GM12891 (cell line): Measurements from ENCODE around the gene TENT5C.

ENCODE experiments used
- DNase-seq: peaks from one replicate; pipeline ENCODE4 v3.0.0; 2011; ENCODE audit warnings: low spot score; ENCODE audit not compliant: insufficient read length
- FAIRE-seq: peaks from 2 replicates; lab custom pipeline; 2011; peaks lifted over from hg19 to GRCh38; lab: Jason Lieb, UNC
- PAX5 ChIP-seq: IDR thresholded peaks from 2 replicates; pipeline ENCODE4 v1.6.1; 2011; ENCODE audit warnings: low read length, moderate library complexity, mild to moderate bottlenecking; ENCODE audit not compliant: insufficient read depth, severe bottlenecking
- POLR2A ChIP-seq: IDR thresholded peaks from 2 replicates; pipeline ENCODE4 v1.6.1; 2011; ENCODE audit warnings: low read depth, low read length, control low read depth
- POLR2AphosphoS5 ChIP-seq: IDR thresholded peaks from 2 replicates; pipeline ENCODE4 v1.6.1; 2011; ENCODE audit warnings: low read depth, low read length, control low read depth
- POU2F2 ChIP-seq: IDR thresholded peaks from 2 replicates; pipeline ENCODE4 v1.6.1; 2011; ENCODE audit warnings: low read depth, mild to moderate bottlenecking, control low read depth, low read length, moderate library complexity
- SPI1 ChIP-seq: IDR thresholded peaks from 2 replicates; pipeline ENCODE4 v1.6.1; 2011; ENCODE audit warnings: low read depth, low read length, control low read depth
- TAF1 ChIP-seq: IDR thresholded peaks from 2 replicates; pipeline ENCODE4 v1.6.1; 2011; ENCODE audit warnings: low read depth, low read length, control low read depth

The TENT5C gene

DNA sequence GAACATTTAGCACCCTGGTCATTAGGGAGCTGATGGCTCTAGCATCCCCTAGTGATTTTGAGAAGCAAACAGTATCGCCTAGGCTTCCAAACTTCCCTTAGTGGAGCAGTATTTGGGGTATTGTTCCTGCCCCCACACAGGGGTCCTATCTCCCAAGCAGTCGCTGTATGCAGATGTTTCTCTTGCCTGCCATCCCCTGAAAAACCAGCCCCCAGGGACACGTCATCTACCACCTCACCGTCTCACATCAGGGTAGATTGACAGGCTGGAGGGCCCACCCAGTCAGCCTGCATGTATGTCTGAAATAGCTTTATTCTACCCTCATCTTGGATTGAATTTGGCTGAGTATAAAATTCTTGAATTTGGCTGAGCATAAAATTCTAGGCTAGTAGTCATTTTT lies 33.9 kb downstream of the TENT5C start:
- DNase-seq = no peak
- TF ChIP-seq POLR2AphosphoS5 (no peak), TAF1 (no peak), POU2F2 (no peak), POLR2A (no peak), SPI1 (no peak), PAX5 (no peak)
- FAIRE-seq = no peak

DNA sequence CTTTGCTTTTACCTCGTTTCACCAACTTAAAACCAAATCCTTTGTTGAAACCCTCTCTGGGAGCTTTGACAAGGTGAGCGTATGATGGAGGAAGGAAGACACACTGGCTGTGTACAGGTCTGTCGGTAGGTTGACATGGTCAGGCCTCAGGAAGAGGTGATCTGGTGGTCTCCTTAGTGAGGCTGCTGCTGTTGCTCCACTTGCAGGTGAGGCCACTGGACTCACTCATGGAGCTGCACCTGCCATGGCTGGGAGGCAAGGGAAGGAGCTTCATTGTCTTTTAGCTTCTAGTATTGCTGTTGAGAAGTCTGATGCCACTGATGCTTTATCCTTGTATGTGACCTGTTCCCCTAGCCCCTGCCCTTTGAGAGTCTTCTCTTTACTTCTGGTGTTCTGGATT lies 35.7 kb downstream of the TENT5C start:
- DNase-seq (no peak), FAIRE-seq (no peak)
- TF ChIP-seq TAF1 (no peak), POLR2A (no peak), SPI1 (no peak), POU2F2 (no peak), PAX5 (no peak), POLR2AphosphoS5 (no peak)

DNA sequence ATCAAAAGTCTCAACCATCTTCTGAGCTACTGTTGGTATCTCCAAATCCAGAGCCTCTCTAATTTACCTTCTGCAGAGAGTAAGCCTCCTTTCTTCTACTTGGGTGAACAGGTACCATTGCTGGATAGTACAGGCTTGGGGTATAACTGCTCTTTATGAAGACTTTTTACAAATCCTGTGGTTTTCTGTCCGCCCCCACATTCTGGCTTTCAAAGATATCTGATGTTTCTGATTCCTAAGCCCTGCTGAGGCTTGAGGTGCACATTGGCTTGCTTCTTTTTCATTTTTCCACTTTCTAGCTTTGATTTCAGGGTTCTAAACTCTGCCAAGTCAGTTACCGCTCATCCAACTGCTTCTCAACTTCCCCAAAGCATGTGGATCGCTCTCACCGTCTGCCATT lies 37.1 kb downstream of the TENT5C start:
- no peak for FAIRE-seq
- DNase-seq = no peak

DNA sequence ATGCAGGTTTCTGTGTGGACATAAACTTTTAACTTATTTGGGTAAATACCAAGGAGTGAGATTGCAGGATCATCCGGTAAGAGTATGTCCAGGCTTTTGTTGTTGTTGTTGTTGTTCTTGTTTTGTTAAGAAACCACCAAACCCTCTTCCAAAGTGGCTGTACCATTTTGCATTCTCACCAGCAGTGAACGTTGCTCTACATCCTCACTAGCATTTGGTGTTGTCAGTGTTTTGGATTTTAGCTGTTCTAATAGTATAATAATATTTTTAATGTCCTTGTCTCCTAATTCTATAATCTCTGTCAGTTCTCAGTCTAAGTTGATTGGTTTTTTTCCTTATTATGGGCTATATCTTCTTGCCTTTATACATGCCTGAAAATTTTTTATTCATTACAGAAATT lies 37.8 kb downstream of the TENT5C start:
- no peak for DNase-seq
- no peak for FAIRE-seq
- TF ChIP-seq POU2F2 (no peak), POLR2A (no peak), POLR2AphosphoS5 (no peak), SPI1 (no peak), PAX5 (no peak), TAF1 (no peak)

More for the DNA sequence above, 37.1 kb downstream of the TENT5C start:
- no peak for TF ChIP-seq SPI1
- no peak for TF ChIP-seq POLR2AphosphoS5
- TF ChIP-seq PAX5 = no peak
- no peak for TF ChIP-seq POLR2A
- TF ChIP-seq TAF1 = no peak
- TF ChIP-seq POU2F2 = no peak

DNA sequence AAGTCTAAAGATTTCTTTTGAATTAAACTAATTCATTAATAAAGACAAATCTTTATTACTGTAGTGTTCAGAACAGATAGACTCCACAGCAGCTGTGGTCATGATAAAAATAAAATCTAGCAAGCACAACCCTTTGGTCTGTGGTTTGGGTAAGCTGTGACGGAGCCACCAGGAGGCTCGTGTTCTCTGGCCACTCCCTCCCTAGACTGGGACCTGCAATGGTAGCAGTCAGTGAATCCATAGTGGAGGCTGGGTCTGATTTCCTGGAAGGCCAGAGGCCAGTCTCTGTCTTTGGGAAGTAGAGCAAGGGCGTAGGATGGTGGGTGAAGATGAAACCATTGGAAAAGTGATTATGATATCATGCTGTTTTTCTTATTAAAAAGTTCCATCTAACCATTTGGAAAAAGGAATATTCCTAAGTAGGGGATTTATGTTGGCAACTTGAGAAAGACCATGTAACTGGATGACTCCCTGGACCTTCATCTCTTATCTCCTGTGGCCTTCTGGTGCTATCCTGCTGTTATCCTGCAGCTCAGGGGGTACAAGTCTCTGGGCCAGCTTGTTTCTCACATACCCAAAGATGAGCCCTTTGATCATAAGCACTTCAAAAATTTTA lies 39.0 kb downstream of the TENT5C start:
- DNase-seq (no peak), FAIRE-seq (no peak)
- no peak for TF ChIP-seq POU2F2
- TF ChIP-seq SPI1 = no peak
- TF ChIP-seq TAF1 = no peak
- TF ChIP-seq POLR2AphosphoS5 = no peak
- TF ChIP-seq POLR2A = no peak
- TF ChIP-seq PAX5 = no peak

DNA sequence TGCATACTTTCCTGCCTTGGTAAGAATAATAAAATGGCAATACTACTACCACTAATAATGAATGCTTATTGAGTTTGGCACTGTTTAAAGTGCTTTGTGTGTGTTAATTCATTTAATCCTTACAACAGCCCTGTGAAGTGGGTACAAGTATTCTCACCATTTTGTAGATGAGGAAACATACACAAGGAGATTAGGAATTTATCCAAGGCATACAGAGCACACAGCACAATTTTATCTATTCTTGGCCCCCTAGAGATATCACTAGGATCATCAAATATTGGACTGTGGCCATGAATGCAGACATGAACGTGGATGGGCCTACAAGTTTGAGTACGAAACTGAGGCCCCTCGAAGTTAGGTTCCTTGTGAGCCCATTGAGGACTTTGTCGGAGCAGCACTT lies 39.5 kb downstream of the TENT5C start:
- DNase-seq (no peak), FAIRE-seq (no peak)

DNA sequence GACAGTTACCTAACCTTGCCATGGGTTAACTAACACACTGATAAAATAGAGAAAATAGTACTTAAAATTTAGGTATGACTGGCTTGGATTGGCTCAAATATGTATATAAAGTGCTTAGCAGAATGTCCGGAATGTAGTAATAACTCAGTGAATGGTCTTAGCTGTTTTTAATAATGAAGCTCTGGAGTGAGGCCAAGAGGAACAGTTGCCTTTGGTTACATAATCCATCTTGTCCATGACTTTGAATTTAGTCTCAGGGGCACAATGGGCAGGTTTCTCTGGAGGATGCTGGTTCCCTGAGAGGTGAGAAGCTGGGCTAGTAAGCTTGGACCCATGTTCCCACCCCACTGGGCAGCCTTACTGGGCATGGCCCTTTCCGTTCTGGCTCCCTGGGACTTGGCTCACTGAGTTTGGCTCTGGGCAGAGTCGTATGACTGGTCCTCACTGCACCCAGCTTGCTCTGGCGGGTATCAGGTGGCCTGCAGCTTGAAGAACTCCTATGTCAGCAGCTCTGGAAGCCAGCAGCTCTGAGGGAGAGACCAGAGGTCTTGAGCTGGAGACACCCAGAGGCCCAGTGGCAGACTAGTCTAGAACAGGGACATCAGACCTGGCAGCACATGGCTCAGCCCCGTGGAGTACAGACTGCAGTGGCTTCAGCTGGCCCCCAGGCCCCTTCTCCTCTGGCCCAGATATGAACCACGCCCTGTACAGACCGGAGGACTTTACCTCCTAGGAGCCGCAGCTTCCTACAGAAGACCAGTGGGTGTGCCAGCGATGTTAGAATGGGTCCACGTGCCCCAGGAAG lies 40.4 kb downstream of the TENT5C start:
- FAIRE-seq (no peak), DNase-seq (no peak)
- TF ChIP-seq PAX5 (no peak), SPI1 (no peak), POLR2AphosphoS5 (no peak)

More for the DNA sequence above, 39.5 kb downstream of the TENT5C start:
- no peak for TF ChIP-seq POU2F2
- TF ChIP-seq POLR2A = no peak
- TF ChIP-seq SPI1 = no peak
- no peak for TF ChIP-seq TAF1
- TF ChIP-seq POLR2AphosphoS5 = no peak
- TF ChIP-seq PAX5 = no peak

DNA sequence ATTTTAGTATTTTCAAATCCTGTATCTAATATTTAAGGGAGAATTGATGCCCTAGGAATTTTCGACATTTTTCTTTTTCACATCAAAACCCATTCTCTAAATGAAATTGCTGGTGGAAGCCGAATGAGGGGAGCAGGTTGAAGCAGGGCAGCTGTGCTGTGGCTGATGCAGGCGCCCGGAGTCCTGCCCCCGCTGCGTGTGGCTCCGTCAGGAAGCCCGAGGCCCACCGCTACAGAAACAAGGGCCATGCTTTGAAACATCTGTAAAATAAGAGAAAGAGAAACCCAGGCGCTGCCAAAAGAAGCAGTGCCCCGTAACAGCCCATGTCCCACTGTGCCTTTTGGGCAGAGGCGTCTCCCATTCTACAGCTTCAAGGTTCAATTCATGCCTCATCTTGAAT lies 41.1 kb downstream of the TENT5C start:
- TF ChIP-seq TAF1 (no peak), POLR2A (no peak), SPI1 (no peak), POLR2AphosphoS5 (no peak), POU2F2 (no peak), PAX5 (no peak)
- DNase-seq (no peak), FAIRE-seq (no peak)

DNA sequence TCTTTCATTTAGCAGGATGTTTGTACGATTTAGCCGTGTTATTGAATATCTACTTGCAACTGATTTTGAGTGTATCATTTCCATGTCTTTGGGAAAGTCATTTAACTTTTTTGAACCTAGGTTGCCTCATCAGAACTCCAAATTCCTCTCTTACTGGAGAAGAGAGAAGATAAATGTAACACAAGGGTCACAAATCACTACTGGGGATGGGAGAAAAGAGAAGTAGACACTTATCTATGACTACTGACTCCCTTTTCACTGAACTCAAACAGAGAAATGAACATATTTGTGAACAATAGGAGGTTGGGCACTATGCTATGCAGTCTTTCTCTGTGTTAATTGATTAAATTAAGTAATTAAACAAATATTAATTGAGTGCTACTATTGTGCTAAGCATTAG lies 42.2 kb downstream of the TENT5C start:
- no peak for DNase-seq
- TF ChIP-seq PAX5 (no peak), POLR2A (no peak), POU2F2 (no peak), SPI1 (no peak)
- no peak for FAIRE-seq
